Hematopoietic multipotent progenitor cell treated with erythropoietin and hydrocortisone succinate and interleukin-3 and kit ligand, for 8 days (in vitro differentiated cells): Measurements from ENCODE around the gene RIOX2.

Experiments
- DNase-seq: peaks from one replicate; pipeline ENCODE4 v3.0.0-alpha.2; 2015

RIOX2 gene

GRCh38 chr3:97901313-97902248 is 70.7 kb downstream of the RIOX2 start:
- no peak for DNase-seq

- no peak for DNase-seq
These were observed 72.9 kb downstream of the RIOX2 start for GRCh38 chr3:97899331-97899730.

- no peak for DNase-seq
These were observed 75.7 kb downstream of the RIOX2 start for GRCh38 chr3:97896547-97896946.

GRCh38 chr3:97896129-97896528 is 76.1 kb downstream of the RIOX2 start:
- DNase-seq = no peak

GRCh38 chr3:97895216-97895615 is 77.0 kb downstream of the RIOX2 start:
- no peak for DNase-seq

GRCh38 chr3:97892852-97893251 is 79.4 kb downstream of the RIOX2 start:
- DNase-seq = no peak
